IMR-90 (cell line): ENCODE results near the gene TMEM247.

ENCODE experiments used
- CTCF ChIP-seq: conservative IDR thresholded peaks from 2 replicates; pipeline ENCODE4 v1.5.1; 2012; ENCODE audit warnings: mild to moderate bottlenecking, low read depth, low read length, improper control_type of control experiment
- MAFK ChIP-seq: IDR thresholded peaks from 2 replicates; pipeline ENCODE4 v1.6.1; 2012; ENCODE audit warnings: low read depth, low read length, improper control_type of control experiment
- NFE2L2 ChIP-seq: fragments of 150-350 bp; IDR thresholded peaks from 2 replicates; pipeline ENCODE4 v1.6.1; 2016; ENCODE audit warnings: low read depth, mild to moderate bottlenecking, low read length
- POLR2A ChIP-seq: IDR thresholded peaks from 2 replicates; pipeline ENCODE4 v1.6.1; 2012; ENCODE audit warnings: mild to moderate bottlenecking, low read depth, low read length
- RAD21 ChIP-seq: IDR thresholded peaks from 2 replicates; pipeline ENCODE4 v1.6.1; 2012; ENCODE audit warnings: low read length, improper control_type of control experiment
- RCOR1 ChIP-seq: IDR thresholded peaks from 2 replicates; pipeline ENCODE4 v1.6.1; 2012; ENCODE audit warnings: mild to moderate bottlenecking, low read length, improper control_type of control experiment; ENCODE audit not compliant: insufficient replicate concordance
- SMC3 ChIP-seq: fragments of 150-350 bp; IDR thresholded peaks from 2 replicates; pipeline ENCODE4 v1.6.1; 2016; ENCODE audit warnings: low read depth, mild to moderate bottlenecking, antibody characterized with exemption, low read length, moderate library complexity
- USF2 ChIP-seq: fragments of 150-350 bp; IDR thresholded peaks from 2 replicates; pipeline ENCODE4 v1.6.1; 2017; ENCODE audit warnings: mild to moderate bottlenecking, antibody characterized with exemption, low read length, low read depth

- no peak for TF ChIP-seq MAFK
- no peak for TF ChIP-seq CTCF
- no peak for TF ChIP-seq RAD21
- no peak for TF ChIP-seq NFE2L2
- no peak for TF ChIP-seq POLR2A
- no peak for TF ChIP-seq SMC3
- TF ChIP-seq USF2: no peak
- TF ChIP-seq RCOR1: no peak
These were observed 20.4 kb upstream of the TMEM247 start for GRCh38 chr2:46458763-46459500.
